ENCODE data around the gene ACTR1A. TPM values are rescaled to one million over a fixed set of nuclear protein-coding genes. Genes with fewer than 3 reads are reported as not detected.

The ACTR1A gene
- polyA plus RNA-seq, 1 experiment: 164 TPM

DNA sequence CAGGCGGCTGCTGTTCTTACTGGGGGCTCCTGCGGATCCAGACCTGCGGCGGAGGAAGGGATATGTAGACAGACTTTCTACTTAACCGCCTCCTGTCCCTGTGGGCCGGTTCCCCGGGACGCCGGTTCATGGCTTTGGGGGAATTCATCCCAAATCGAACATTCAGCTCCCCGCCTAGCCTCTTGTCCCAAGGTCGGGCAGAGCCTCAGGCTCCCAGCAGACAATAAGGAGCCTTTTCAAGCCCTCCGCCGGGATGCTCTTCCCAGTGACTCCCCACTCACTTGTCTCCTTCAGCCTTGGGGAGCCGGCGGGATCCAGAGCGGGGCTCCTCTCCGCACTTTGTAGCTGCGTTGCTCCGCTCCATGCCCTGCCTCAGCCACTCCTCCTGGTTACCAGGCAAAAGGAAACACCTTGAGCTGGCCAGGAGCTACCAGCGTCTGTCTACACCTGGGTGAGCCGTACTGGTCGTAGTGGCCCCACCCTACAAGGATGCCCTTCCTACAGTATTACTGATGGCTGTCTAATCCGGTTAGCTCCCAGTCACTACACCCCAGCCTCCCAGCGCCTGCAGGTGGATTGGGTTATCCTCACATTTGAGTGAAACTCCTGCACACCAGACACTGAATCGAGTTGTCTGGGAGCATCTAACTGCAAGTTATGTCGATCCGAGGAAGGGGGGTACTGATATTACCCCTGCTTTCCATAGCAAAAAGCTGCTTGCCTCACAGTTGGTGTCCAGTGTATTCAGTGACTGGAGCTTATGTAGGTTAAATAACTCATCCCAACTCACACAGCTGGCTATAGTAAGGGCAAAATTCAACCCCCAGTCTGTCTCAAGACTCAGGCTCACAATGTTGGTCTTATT lies 51.2 kb downstream of the ACTR1A start, which contains the start of gene C10orf95:
TSS of gene C10orf95 (minus strand) at position 439 of the 865 bp plus-strand sequence. CDS start 450 bp downstream, outside the sequence.
- ChIA-PET CTCF (interaction anchor here (0.5 to 1.3 kb wide), 2 partner anchors 52 to 121 kb away, joined by 3 to 5 read pairs; no protein-coding TSS in a partner anchor), POLR2A (interaction anchor here (0.6 to 1.6 kb wide), 6 partner anchors 19 to 244 kb away, joined by 3 to 22 read pairs (median 3); partner anchors contain the start of gene CUEDC2)
- no peaks in the 10 kb centered on the region; the same call in 1 of the 2 replicates for H3K9me3 ChIP-seq (ENCODE audit: control insufficient read depth, insufficient read depth, low read length)
- TF ChIP-seq CTCF (IDR thresholded peaks at IDR 0.05; ENCODE audit: low read depth, low read length): no peak
- no peaks in the 10 kb centered on the region for H3K27me3 ChIP-seq (ENCODE audit: control insufficient read depth, insufficient read depth, low read length)
- peak within 1 kb of the TSS; percentile 70 for H3K4me3 ChIP-seq (ENCODE audit: low read depth, low read length)
- no peak for DNase-seq (ENCODE audit: low read depth, low spot score)
- H3K27ac ChIP-seq (ENCODE audit: low read depth, low read length): no peak within 1 kb of the TSS

GRCh38 chr10:102450374-102451104 lies 52.0 kb downstream of the ACTR1A start:
- no peak overlapping the region for H3K27ac ChIP-seq (ENCODE audit: low read depth, low read length)
- ChIA-PET POLR2A (interaction anchor here (0.6 to 1.6 kb wide), 8 partner anchors 16 to 292 kb away, joined by 3 to 22 read pairs (median 3); partner anchors contain the start of gene CUEDC2), CTCF (interaction anchor here (0.7 to 1.3 kb wide), 3 partner anchors 15 to 306 kb away, joined by 3 to 5 read pairs (median 4); no protein-coding TSS in a partner anchor)
- no peak for TF ChIP-seq CTCF (IDR thresholded peaks at IDR 0.05; ENCODE audit: low read depth, low read length)
- no peak for DNase-seq (ENCODE audit: low read depth, low spot score)
- no peaks in the 10 kb centered on the region; the same call in 1 of the 2 replicates for H3K9me3 ChIP-seq (ENCODE audit: control insufficient read depth, insufficient read depth, low read length)
- H3K4me3 ChIP-seq (ENCODE audit: low read depth, low read length): peak overlapping the region; percentile 70
- H3K27me3 ChIP-seq (ENCODE audit: control insufficient read depth, insufficient read depth, low read length): no peaks in the 10 kb centered on the region

DNA sequence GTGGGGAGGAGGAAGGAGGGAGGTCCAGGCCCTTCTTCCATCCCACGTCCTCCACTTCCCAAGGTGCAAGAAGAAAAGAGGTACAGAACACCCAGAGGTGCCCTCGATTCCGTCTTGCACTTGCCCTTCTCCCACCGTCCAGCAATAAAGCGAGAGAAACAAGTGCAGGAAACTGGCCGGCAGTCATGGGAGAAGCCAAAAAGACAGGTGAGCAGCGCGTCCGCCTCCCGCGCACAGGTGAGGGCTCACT lies 52.5 kb downstream of the ACTR1A start:
- no peaks in the 10 kb centered on the region for H3K27me3 ChIP-seq (ENCODE audit: control insufficient read depth, insufficient read depth, low read length)
- peak overlapping the region; percentile 70 for H3K4me3 ChIP-seq (ENCODE audit: low read depth, low read length)
- POLR2A ChIA-PET: interaction anchor here (0.6 to 1.6 kb wide), 4 partner anchors 15 to 292 kb away, joined by 3 to 22 read pairs (median 4); partner anchors contain the start of gene CUEDC2
- no peak overlapping the region for H3K27ac ChIP-seq (ENCODE audit: low read depth, low read length)
- no peak for TF ChIP-seq CTCF (IDR thresholded peaks at IDR 0.05; ENCODE audit: low read depth, low read length)
- no peaks in the 10 kb centered on the region; the same call in 1 of the 2 replicates for H3K9me3 ChIP-seq (ENCODE audit: control insufficient read depth, insufficient read depth, low read length)
- CTCF ChIA-PET: interaction anchor here (0.7 kb wide), 3 partner anchors 13 to 306 kb away, joined by 3 to 4 read pairs (median 4); no protein-coding TSS in a partner anchor
- no peak for DNase-seq (ENCODE audit: low read depth, low spot score)

DNA sequence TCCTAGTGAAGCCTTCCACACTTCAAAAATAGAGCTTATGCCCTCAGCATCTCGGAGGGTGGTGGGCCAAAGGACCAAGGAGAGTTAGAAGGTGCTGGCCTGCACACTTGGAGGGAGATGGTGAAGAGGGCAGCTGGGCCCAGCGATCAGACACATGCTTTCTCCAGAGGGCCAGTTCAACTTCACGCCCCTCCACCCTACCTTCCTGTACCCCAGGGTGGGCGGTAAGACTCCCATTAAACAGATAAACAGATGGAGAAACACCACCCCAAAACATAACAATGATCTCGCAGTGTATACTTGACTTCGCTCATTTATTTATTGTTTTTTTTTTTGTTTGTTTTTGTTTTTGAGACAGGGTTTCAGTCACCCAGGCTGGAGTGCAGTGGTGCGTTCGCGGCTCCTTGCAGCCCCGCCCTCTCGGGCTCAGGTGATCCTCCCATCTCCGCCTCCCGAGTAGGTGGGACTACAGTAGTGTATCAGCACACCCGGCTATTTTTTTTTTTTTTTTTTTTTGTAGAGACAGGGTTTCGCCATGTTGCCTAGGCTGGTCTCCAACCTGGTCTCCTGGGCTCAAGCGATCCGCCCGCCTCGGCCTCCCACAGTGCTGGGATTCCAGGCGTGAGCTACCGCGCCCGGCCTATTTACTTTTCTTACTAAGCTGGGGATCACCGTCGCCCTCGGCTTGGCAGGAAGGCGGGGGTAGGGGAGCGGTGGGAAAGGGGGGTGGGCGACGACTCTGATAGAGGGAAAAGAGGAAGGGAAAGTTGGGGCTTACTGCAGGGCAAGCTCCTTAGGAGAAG lies 53.0 kb downstream of the ACTR1A start:
- ChIA-PET CTCF (interaction anchor here (0.7 to 1.0 kb wide), 3 partner anchors 11 to 305 kb away, joined by 4 to 6 read pairs (median 4); no protein-coding TSS in a partner anchor), POLR2A (interaction anchor here (0.6 to 1.6 kb wide), 3 partner anchors 15 to 42 kb away, joined by 3 to 22 read pairs (median 5); partner anchors contain the start of gene CUEDC2)
- Histone ChIP-seq H3K4me3 (ENCODE audit: low read depth, low read length) (peak overlapping the region; percentile 70), H3K9me3 (ENCODE audit: control insufficient read depth, insufficient read depth, low read length) (no peaks in the 10 kb centered on the region; the same call in 1 of the 2 replicates), H3K27me3 (ENCODE audit: control insufficient read depth, insufficient read depth, low read length) (no peaks in the 10 kb centered on the region), H3K27ac (ENCODE audit: low read depth, low read length) (no peak overlapping the region)
- no peak for TF ChIP-seq CTCF (IDR thresholded peaks at IDR 0.05; ENCODE audit: low read depth, low read length)
- no peak for DNase-seq (ENCODE audit: low read depth, low spot score)

Measured in AG04450 (cell line).